GM19438 (cell line): ENCODE data around the gene SYT14.
"Not testable (repeated sequence)": the region's sequence is repeated elsewhere in the genome, so short reads cannot be mapped to it uniquely, and the experiment has no call there.

Experiments used
- ATAC-seq: cut with Tn5 transposase; IDR thresholded peaks from one replicate; pipeline ENCODE4 v1.9.1; 2021; ENCODE audit warnings: low read depth; ENCODE audit not compliant: unreplicated experiment

Gene SYT14

DNA sequence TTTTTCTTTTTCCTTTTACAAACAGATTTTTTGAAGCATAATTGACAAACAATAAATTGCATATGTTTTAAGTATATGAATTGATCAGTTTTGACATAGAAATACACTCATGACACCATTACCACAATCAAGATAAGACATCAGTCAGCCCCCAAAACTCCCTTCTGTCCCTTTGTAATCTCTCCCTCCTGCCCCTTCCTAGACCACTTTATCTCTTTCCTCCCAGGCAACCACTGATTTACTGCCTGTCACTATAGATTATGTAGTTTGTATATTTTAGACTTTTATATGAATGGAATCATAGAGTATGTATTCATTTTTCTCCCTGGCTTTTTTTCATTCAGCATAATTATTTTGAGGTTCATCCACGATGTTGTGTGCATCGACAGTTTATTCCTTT, 6.9 kb upstream of the SYT14 start:
- ATAC-seq: no peak

DNA sequence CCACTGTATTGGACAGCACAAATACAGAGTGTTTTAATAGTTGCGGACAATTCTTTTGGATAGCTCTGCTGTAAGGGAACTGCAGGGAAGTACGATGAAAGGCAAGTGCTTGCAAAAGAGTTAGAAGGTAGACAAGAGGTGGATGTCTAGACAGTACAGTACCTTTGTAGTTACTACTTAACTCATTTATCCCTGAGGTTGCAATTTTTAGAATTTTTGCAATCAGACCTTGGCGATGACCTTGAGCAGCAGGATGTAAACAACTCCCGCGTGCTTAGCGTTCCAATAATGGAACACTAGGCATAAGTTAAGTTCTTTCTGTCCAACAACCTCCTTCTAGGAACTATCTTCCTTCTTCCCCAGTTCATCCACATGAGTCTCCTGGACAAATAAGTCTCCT, 1.9 kb upstream of the SYT14 start:
- no peak for ATAC-seq

DNA sequence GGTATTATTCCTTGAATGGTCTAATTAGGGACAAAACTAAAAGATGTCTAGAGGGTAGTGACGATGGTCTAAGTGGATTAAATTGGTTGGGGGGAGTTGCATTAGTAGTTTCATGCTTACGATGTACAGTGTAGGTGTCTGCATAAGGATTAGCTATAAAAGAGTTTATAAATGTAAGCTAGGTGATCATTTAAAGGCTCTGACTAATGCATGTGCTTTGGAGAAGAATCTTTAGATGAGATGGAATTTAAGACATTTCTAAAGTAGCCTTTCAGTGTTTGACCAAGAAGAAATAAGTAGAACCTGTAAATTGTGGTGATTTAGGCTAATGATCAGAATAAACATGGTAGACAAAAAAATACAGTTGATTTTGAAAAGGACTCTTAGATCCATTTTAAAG, 7.4 kb downstream of the SYT14 start:
- no peak for ATAC-seq

DNA sequence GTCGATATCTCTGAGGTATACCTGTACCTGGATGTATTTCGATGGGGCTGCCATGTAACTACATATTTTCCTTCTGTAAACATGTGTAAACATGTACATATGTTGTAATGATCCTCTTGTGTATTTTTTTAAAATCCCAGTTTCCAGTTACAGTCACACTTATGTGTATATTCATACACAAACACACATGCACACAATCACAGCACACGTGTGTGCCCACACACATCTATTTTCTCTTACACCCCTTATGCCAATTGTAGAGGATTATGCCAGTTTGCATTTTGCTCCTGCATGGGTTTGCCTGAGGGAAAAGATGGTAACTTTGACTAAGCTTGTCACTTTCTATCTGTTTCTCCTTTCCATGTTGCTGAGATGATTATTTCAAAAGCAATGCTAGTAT, 10.1 kb downstream of the SYT14 start:
- ATAC-seq: no peak

DNA sequence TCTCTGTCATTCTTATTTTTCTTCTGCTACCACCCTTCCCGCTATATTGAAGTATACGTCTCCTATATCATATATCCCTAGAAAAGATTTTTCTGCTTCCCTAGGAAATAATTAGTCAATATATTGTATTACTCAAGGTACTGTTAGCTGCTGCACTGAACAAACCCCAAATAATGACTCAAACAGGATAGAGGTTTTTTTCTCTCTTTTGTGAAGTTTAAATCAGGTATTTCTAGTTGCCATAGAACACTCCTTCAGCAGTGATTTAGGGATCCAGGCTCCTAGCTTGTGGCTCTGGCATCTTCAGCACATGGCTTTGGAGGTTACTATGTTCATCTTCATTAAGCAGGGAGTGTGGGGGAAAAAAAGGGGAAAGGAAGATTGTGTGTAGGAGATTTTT, 18.1 kb downstream of the SYT14 start:
- no peak for ATAC-seq

DNA sequence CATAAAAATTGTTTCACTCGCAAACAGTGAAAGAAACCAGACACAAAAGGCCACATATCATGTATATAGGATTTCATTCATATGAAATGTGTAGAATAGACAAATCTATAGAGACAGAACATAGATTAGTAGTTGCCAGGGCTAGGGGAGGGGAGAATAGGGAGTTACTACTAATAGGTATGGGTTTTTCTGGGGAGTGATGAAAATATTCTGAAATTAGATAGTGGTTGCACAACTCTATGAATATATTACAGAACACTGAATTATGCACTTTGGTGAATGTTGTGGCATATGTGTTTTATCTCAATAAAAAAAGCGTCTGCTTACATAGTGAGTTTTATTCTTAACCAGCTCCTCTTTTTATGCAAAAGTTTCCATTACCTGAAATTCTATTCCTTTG, 21.6 kb downstream of the SYT14 start:
- ATAC-seq: no peak

DNA sequence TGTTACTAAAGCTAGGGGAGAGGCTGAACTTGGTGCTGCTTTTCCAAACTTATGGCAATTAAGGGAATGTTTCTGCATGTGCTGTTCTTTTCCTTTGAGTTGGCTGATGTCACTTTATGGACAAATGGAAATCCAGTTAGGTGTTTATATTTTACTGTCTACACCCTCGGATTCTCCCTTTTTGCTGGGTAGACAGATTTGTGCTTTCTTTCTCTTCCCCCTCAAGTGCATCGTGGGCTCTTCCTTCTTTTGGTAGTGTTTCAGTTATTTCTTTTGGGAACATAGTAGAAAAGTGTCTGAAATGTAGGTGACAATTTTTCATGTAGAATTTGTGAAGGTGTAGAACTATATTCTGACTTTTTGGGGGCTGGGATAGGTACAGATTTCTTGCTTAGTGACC, 22.9 kb downstream of the SYT14 start:
- ATAC-seq: no peak

DNA sequence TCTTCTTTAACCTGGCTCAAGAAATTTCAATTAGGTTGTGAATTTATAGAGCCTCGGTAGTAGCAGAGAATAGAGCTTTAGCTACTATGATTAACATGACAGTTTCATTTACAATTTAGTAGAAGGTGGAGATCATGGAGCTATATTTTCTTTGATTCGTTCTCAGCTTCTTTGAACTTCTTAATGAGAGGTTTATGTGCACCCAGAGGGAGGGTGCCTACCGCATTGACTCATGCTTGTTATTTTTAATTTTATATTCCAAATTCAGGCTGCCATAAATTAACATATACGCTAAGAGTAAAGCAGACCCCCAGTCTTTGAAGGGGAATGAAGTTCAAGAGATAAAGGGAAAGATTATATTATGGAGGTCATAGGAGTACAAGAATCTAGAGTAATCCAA, 24.4 kb downstream of the SYT14 start:
- no peak for ATAC-seq

DNA sequence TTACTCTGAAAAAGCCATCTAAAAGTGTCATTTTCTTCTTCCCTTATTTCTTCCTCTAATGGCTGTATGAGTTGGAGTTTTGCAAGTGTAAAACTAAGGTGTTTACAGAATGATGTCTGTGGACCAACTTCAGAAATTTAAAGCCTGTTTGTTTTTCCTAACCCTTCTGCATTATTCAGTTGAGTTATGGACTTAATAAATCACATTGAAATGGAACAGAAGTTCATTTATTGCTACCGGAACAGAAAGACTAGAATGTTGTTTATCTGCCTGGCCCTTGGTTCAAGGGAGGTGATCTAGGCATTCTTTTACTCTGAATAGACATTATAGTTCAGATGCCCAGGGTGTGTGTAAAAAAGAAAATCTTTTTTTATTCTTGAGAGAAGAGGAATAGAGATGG, 24.8 kb downstream of the SYT14 start:
- ATAC-seq: no peak

DNA sequence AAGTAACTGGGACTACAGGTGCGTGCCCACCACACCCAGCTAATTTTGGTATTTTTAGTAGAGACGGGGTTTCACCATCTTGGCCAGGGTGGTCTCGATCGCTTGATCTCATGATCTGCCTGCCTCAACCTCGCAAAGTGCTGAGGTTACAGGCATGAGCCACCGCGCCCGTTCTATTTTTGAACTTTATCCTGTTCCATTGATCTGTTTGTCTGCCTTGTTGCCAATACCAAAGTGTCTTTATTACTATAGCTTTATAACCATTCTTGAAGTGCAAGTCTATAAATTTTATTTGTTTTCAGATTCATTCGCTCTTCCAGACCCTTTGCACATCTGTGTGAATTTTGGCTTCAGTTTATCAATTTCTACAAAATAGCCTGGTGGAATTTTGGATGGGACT, 28.0 kb downstream of the SYT14 start:
- ATAC-seq: no peak

DNA sequence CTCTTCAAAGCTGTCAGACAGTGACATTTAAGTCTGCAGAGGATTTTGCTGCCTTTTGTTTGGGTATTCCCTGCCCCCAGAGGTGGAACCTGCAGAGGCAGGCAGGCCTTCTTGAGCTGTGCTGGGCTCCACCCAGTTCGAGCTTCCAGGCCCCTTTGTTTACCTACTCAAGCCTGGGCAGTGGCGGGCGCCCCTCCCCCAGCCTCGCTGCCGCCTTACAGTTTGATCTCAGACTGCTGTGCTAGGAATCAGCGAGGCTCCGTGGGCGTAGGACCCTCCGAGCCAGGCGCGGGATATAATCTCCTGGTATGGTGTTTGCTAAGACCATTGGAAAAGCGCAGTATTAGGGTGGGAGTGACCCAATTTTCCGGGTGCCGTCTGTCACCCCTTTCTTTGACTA, 40.7 kb downstream of the SYT14 start:
- ATAC-seq: not testable (repeated sequence)

DNA sequence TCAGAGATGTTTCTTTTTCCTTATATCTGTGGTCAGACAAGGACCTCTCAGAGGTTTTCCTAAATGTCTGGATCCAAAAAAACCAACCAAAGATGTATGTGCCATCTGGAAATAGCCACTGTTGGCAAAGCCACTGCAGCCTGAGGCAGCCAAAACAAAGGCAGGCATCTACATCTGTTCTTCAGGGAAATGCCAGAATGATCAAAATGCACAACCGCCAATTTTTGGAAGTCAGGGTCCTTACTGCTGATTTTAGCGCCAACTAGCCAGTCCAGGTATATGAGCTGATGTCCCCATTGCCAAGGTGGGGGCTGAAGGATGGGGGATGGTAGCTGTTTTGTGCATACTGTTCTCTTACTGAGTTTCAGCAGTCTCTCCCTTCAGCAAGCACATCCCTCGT, 45.9 kb downstream of the SYT14 start:
- no peak for ATAC-seq

DNA sequence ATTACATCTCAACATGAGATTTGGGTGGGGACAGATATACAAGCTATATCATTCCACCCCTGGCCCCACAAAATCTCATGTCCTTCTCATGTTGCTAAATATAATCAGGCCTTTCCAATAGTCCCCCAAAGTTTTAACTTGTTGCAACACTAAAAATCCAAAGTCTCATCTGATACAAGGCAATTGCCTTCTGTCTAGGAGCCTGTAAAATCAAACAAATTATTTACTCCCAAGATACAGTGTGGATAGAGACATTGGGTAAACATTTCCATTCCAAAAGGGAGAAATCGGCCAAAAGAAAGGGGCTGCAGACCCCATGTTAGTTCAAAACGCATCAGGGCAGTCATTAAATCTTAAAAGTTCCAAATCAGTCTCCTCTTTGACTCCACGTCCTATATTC, 47.0 kb downstream of the SYT14 start:
- ATAC-seq: no peak

DNA sequence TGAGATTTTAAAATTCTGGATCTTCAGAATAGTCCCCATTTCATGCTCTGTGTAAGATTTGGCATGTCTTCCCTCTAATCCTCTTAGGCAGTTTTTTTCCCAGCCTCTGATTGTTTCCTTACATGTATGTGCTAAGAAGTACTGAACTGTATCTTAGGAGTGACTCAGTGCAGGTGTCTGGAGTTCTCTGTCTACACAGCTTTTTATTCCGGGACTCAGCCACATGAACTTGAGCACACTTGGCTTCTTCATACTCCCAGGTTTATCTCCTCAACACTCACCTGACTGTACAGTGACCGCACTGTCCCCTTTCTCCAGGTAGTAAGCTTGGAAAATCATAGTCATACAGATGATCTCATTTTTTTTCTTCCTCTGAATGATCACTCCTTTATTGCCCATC, 50.7 kb downstream of the SYT14 start:
- no peak for ATAC-seq

DNA sequence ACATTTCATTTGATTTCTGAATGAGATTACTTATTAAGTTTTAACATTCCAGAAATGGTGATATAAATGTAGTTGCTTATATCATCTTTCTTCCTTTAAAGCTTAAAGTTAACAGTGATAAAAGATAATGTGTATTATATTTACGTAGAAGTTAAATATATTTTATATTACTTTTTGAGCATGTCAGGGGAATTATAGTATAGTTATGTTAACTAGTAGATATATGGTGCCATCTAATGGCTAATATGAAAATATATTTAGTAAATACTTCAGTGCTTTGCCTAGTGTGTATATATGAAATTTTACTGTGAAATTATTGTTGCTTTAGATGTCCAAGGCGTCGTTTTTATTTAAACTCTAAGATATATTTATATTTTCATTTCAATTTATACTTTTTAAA, 51.5 kb downstream of the SYT14 start:
- ATAC-seq: no peak

DNA sequence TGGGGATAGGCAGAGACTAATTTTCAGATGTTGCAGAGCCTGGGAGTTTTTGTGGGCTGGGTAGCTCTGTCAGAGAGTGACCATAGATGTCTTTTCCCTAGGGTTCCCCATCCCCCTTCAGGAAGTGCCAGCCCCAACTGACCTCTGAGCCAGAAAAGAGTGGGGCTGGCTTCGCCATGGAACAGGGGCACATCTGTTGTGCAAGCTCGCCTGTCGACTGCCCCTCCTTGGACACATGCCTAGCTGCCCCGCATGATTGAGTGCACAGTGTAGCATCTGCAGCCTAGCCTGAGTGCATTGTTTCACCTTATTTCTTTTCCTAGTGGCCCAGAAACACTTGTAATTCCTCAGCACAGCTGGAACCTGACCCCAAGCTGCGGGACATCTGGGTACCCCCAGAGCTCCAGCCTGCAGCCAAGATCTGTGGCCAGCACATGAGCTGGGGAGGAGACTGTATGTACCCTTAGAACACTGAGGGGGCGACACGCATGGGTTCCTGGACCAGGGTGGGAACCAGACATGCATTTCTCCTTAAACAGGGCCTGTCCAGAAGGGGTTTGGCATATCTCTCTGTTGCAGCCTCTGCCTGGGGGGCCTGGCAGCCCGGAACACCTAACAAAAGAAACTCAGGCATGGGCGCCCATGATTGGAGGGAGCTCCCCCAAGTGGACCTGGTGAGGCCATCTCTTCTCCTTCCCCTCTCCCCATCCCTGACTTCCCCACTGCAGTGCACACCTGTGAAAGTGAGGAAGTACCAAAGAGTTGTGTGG, 55.2 kb downstream of the SYT14 start:
- no peak for ATAC-seq

DNA sequence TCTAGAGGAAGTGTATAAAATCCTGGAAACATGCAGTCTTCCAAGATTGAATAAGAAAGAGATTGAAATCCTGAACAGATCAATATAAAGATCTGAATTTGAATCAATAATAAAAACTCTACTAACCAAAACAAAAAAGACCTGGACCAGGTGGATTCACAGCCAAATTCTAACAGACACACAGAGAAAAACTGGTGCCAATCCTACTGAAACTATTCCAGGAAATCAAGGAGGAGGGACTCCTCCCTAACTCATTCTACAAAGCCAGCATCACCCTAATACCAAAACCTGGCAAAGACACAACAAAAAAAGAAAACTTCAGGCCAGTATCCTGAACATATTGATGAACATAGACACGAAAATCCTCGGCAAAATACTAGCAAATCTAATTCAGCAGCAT, 58.3 kb downstream of the SYT14 start:
- no peak for ATAC-seq

DNA sequence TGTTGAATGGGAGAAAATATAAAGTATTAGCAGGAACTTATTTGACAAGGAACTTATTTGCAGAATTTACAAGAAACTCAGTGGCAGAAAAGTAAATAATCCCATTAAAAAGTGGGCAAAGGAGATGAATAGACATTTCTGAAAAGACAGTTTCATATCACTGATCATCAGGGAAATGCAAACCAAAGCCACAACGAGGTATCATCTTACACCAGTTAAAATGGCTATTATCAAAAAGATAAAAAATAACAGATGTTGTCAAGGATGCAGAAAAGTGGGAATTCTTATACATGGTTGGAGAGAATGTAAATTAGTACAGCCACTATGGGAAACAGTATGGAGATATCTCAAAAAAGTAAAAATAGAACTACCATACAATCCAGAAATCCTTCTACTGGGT, 61.0 kb downstream of the SYT14 start:
- ATAC-seq: no peak

DNA sequence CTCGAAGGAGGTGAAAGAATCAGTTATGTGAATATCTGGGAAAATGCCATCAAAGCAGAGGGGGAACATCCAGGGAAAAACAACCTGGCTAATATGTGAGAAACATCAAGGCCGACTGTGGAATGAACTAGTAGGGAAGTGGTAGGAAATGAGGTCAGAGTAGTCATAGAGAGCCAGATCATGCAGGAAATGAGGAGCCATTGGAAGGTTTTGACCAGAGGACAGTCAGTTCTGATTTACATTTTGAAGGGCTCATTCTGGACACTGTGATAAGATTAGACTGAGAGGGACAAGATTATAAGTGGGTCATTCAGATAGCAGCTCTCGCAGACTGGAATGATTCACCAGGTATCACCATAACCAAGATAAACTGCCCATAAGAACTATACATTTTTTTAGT, 63.7 kb downstream of the SYT14 start:
- ATAC-seq: no peak

DNA sequence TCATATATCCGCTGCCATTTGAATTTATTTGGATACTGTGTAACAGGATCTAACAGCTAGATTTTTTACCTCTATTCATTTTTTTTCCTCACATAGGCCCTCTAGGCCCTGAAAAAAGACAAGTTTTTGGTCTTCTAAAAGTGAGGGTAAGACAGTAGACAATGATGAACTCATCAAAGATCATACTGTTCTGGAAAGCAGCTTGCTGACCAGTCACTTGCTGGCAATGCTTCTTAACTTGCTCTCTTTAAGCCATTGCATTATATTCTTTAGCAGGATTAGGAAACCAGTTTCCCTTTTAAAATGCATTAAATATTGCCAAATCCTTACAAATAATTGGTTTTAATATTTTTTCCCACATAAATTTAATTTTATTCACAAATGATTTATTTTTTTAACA, 65.5 kb downstream of the SYT14 start:
- no peak for ATAC-seq

DNA sequence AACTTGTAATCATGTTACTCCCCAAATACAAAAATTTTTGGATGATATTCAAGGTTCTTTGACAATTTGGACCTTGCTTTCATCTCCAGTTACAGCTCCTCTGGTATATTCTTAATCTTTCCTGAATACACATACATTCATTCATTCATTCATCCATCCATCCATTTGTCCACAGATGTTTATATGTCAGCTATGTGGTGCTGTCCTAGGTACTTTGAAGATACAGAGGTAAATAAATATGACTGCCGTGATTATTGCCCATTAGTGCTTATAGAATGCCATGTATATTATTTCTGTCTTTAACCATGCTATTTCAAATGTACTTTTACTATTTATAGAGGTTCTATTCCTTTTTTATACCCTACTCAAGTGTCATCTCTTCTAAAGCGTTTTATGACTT, 72.1 kb downstream of the SYT14 start:
- no peak for ATAC-seq

DNA sequence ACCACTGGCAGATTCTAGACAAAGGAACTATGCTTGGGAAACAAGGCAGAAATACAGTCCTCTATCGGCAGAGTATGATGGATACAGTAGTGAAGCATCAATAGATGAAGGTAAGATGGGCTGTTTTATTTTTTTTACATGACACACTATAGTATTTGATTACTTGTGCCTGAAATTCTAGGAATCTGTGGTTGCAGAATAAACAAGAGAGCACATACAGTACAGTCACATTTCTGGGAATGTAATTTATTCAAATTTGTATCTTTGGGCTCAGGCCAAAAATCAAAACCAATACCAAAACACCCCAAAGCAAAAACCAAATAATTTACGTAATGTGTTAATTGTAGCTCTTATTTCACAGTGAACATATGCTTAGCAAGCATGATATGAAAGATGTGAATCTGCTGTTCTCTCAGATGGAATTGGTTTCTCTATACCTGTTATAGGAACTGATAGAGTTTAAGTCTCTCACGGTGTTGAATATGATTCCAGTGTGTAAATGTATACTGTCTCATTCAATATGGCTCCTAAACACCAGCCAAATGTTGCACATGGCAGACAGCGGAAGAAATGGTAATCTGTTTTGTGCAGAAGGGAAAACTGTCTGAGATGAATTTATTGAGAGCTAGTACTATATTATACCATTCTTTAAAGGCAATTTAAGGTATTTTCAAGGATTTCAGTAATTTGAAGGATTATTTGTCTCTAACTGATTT, 83.3 kb downstream of the SYT14 start:
- no peak for ATAC-seq
